ENCODE results near the gene FAM83G. TPM values are rescaled to one million over a fixed set of nuclear protein-coding genes. Genes with fewer than 3 reads are reported as not detected.

FAM83G gene
- total RNA-seq, 1 experiment from 2014 or later, result 38.7 TPM

DNA sequence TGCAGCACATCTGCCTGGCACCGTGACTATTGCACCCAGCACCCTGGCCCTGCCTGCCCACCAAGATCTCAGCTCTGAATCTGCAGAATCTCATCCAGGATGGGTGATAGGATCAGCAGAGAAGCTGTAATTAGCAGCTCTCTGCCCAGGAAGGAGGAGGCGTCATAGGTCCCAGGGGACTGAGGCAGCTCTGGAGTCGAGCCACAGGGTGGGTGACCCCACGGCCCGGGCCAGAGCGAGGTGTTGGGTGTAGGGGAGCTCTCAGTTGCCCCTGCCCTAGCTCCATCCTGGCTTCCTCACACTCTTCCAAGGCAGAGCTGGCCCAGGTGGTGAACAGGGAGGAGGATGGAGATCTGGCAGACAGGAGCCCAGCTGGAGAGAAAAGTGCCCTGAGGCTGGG lies 18.2 kb upstream of the FAM83G start:
- H4K20me1 ChIP-seq (ENCODE audit: control insufficient read depth, insufficient read depth, insufficient read length), result no peaks in the 10 kb centered on the region
- Mint-ChIP-seq H3K27me3 (ENCODE audit: low read depth) (peaks cover 4% of the 10 kb centered on the region; the same call in 1 of the 2 replicates), H3K4me1 (peaks cover 0 to 15% of the 10 kb centered on the region in 2 experiments; a peak in 2 of 4 replicates), H3K27ac (peak overlapping the region in 1 of 3 experiments; percentile 24; a peak in 1 of 7 replicates), H3K36me3 (ENCODE audit: insufficient read depth in 1 of 3, low read depth in 3 of 3) (no peaks in the 10 kb centered on the region), H3K9me3 (no peaks in the 10 kb centered on the region), H3K4me3 (no peak overlapping the region)
- H2AFZ ChIP-seq (ENCODE audit: low read length), result no peak overlapping the region
- H2BK5ac ChIP-seq (ENCODE audit: insufficient read length, low read length), result no peak overlapping the region
- no peak overlapping the region for H2BK120ac ChIP-seq (ENCODE audit: low read depth, low read length, poor library complexity, severe bottlenecking)
- H3K79me1 ChIP-seq (ENCODE audit: insufficient read depth, low read depth, low read length, poor library complexity, severe bottlenecking), result no peaks in the 10 kb centered on the region
- TF ChIP-seq CTCF (conservative IDR thresholded peaks at IDR 0.05), result no peak
- H4K91ac ChIP-seq (ENCODE audit: insufficient read length, low read depth, low read length), result no peak overlapping the region
- no peak overlapping the region for H3K4me2 ChIP-seq (ENCODE audit: insufficient read depth, insufficient read length, low read length)
- H3K23ac ChIP-seq (ENCODE audit: insufficient read length, low read depth, low read length), result no peak overlapping the region
- H2AK5ac ChIP-seq (ENCODE audit: insufficient read length, low read length), result no peak overlapping the region
- H3K9ac ChIP-seq (ENCODE audit: extremely low read depth, insufficient read length, low read length), result no peak overlapping the region
- H2BK15ac ChIP-seq (ENCODE audit: low read depth, low read length), result no peak overlapping the region
- no peak overlapping the region for H3K4ac ChIP-seq (ENCODE audit: low read depth, low read length)
- no peaks in the 10 kb centered on the region for H3K79me2 ChIP-seq (ENCODE audit: insufficient read depth, low read length)
- WGBS (ENCODE audit: extremely low coverage, insufficient read length, low lambda C conversion rate), result no CpG with 5 or more reads among the region's 6 CpGs
- no peaks in the 10 kb centered on the region for H3K23me2 ChIP-seq (ENCODE audit: insufficient read length, low read depth, low read length, poor library complexity, severe bottlenecking)
- no peaks in the 10 kb centered on the region for H3K9me3 ChIP-seq (ENCODE audit: control insufficient read depth, low read depth, low read length)
- no peaks in the 10 kb centered on the region for H3K4me1 ChIP-seq (ENCODE audit: insufficient read depth, low read length)
- no peak overlapping the region for H4K5ac ChIP-seq (ENCODE audit: insufficient read length, low read depth, low read length)
- H3K27ac ChIP-seq (ENCODE audit: insufficient read length, low read depth, low read length), result no peak overlapping the region
- no peak overlapping the region for H2BK20ac ChIP-seq (ENCODE audit: low read depth, low read length, poor library complexity, severe bottlenecking)
- DNase-seq, result no peak
- H3K14ac ChIP-seq (ENCODE audit: insufficient read depth, low read length), result no peak overlapping the region
- no peak overlapping the region for H4K8ac ChIP-seq (replicated peaks; ENCODE audit: insufficient read length, low read depth, low read length)
- H3T11ph ChIP-seq (ENCODE audit: low read length), result no peak overlapping the region
- no peaks in the 10 kb centered on the region; the same call in 1 of the 2 replicates for H3K27me3 ChIP-seq (ENCODE audit: insufficient read depth, low read length)
- no peak overlapping the region for H2BK12ac ChIP-seq (ENCODE audit: insufficient read length, low read depth, low read length)
- H3K56ac ChIP-seq (ENCODE audit: insufficient read length, low read depth, low read length), result no peak overlapping the region
- H3K18ac ChIP-seq (ENCODE audit: insufficient read length, low read depth, low read length), result no peak overlapping the region
